NCI-H1930 (cell line): ENCODE data around the gene L3MBTL4.
"Not testable (repeated sequence)": the region's sequence is repeated elsewhere in the genome, so short reads cannot be mapped to it uniquely, and the experiment has no call there.

Experiments used
- DNase-seq, 2 experiments: peaks; one replicate each; lab custom pipeline; 2025; lab: John Stamatoyannopoulos, UW

L3MBTL4 gene

DNA sequence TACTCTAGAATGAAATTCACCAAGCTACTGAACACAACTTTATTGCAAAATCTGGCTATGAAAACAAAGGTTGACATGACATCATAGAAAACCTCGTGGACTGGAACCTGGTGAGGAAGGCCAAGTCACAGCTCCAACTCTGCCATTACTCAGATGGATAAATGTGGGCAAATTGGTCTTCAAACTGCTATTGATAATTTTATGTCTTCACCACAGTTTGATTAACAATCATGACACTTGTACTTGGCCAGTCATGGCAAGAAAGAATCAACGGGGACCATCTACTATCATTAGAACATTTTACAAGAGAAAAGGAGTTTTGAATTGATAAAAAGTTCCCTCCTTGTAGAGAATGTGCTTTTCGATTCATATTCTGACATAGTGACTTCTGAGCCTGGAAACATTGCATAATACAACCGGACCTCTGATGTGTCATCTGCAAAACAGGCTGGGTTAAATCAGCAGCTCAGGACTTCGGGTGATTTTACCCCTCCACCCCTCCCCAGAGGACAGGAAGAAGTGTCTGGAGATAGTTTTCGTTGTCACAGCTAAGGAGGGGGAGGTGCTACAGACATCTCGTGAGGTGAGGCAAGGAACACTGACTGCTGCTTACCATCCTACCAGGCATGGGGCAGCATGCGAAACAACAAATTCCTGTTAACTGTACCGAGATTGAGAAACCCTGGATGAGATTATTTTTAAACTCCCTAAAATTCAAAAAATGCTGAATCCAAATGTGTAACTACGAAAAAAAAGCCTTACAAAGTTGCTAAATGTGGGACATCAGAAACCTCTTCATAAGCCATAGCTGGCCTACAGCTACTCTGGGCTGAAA, 8.4 kb downstream of the L3MBTL4 start:
- DNase-seq, result no peak

DNA sequence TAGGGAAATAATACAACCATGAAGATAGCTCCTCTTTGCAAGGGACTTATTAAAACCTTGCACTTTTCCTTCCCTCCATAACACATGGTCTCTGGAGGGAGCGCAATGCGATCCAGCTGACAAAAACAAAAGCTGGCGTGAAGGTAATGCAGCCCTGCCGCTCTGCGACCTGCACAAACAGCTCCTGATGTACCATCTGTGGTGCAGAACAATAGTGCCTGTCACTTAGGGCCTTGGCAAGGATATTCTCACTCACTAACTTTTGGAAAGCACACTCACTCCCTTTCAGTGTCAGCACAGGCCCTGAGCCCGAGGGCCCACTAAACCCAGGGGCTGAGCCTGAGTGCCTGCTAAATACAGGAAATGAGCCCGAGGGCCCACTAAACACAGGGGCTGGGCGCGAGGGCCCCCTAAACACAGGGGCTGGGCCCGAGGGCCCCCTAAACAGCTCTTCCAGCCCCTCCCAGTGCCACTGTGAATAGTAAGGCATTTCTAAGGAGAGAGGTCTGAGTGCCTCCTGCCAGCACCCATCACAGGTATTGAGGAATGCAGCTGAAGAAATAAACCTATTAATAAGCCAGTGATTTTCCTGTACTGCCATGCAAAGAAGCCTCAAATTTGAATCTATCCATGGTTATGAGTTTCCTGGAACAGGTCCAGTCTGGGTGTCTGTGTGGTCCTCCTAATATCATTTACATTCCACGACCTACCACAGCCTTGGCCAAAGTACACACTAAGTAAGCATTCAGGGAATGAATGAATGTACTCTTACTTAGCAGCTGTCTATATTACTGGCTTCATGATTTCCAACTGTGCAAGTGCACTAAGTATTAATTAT, 9.3 kb downstream of the L3MBTL4 start:
- DNase-seq, result no peak

DNA sequence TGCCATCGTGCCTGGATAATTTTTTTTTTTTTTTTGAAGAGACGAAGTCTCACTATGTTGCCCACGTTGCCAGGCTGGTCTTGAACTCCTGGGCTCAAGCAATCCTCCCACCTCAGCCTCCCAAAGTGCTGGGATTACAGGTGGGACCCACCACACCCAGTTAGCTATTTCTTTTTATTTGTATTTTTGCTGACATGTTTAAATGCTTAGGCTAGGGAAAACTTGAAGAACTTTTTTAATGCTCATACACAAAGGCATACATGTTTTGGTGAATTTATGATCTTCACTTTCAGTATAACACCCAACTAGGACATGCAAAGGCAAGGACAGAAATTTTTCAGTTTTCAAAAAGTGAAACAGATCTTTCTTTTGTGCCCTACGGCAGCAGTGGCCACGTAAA, 9.9 kb downstream of the L3MBTL4 start:
- DNase-seq, result no peak

DNA sequence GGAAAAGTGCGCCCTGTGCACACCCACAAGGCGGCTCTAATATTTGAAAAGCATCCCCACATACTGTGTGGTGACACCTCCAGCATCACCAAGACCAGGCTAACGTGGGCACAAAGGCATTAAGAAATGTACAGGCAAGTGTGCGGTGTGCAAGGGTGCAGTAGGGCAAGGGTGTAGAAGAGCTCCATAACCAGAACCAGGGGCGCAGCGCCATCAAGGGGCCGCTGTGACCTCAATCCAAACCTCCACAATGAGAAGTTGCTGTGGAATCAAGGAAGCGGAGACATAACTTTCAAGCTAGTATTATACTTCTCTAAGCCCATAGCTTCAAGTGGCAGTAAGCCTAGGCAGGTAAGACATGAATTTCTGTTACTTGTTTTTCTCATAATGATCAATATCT, 13.0 kb downstream of the L3MBTL4 start:
- DNase-seq, result no peak

DNA sequence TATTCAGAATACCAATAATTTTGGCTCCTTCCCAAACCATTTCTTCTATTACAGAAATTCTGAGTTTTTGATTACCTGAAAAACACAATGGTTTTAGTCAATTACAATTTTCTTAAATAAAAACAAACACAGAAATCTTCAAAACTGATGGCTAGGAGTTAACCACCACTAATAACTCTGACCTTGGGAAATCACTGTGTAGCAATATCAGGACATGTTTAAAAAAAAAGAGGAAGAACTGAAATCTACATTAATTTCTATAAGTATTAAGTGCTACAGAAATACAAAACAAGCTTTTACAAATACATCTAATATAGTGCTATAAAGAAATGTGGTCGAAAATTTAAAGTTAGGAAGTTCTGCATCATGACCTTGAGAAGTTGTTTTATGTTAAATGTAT, 14.9 kb downstream of the L3MBTL4 start:
- DNase-seq, result no peak

DNA sequence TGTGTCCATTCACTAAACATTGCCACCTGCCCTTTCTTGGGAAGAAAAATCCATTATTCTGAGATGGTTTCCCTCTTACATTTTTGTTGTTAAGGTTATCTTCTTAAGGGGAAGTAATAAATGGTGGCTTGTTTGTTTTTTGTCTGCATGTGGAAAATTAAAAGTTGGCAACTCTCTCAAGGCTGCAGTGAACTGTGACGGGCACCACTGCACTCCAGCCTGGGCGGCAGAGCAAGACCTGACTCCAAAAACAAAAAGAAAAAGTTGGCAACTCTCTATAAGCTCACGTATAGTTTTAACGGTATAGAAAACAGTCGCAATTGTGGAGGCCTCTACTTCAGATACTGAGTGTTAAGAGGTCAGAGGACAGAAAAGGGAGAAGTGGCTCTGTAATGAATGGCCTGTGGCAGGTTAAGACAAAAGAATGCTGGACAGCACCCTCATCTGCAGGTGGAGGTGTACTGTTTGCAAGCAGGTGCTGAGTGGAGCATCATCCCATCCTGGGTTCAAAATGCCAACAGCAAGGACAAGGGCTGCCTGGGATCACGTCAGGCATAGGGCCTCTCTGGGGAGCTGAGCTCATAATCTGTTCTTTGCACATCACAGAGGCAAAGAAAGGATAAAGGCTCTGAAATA, 16.7 kb downstream of the L3MBTL4 start:
- DNase-seq, result no peak

DNA sequence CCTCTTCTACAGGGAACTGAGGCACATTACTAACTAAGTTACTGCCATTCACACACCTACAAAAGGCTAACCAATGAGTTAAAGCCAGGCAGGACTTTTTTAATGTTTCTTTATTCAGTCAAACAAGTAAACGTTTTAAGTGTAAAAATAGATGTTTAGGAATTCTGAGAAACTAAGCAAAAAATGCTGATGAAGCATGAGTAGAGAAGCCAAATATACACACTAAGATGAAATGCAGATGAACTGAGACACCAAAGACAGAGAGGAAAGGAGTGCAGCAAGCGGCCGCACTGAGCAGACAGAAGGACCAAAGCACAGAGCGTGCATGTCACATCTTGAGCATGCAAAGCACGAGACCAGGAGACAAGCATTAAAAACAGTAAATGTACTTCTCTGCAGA, 17.9 kb downstream of the L3MBTL4 start:
- DNase-seq, result no peak

DNA sequence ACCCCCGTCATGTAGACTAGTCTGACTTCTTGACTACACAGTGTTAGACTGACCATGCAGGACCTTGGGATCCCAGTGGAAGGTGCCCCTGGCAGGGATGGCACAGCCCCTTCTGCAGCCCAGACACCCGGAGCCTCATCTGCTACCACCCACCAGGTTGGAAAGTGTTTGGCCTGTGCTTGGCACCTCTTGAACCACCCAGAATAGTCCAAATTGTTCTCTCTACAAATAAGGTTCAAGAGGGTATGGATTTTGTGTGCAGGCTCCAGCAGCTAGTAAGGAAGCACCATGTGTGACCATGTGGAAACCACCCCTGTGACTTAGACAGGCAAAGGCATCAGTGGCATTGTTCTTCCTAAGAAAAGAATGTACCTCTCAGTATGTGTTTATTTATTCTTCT, 18.4 kb downstream of the L3MBTL4 start:
- no peak for DNase-seq

DNA sequence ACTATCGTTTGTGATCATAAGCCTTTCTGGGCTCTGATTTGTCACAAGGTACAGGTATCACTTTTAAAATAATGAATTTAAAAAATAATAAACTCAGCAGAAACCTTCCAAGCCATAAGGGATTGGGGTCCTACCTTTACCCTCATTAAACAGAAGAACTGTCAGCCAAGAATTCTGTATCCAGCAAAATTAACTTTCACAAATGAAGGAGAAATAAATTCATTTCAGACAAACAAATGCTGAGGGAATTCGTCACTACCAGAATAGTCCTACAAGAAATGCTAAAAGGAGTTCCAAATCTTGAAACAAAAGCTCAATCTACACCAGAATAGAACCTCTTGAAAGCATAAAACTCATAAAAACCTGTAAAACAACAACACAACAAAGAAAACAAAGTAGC, 25.7 kb downstream of the L3MBTL4 start:
- DNase-seq, result no peak

DNA sequence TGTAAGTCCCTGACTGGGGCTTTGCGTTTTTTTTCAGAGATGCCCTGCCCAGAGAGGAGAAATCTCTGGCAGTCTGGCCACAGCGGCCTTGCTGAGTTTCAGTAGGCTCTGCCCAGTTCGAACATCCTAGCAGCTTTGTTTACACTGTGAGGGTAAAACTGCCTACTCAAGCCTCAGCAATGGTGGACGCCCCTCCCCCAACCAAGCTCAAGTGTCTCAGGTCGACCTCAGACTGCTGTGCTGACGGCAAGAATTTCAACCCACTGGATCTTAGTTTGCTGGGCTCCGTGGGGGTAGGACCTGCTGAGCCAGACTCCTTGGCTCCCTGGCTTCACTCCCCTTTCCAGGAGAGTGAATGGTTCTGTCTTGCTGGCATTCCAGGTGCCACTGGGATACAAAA, 31.7 kb downstream of the L3MBTL4 start:
- DNase-seq, result no peak

DNA sequence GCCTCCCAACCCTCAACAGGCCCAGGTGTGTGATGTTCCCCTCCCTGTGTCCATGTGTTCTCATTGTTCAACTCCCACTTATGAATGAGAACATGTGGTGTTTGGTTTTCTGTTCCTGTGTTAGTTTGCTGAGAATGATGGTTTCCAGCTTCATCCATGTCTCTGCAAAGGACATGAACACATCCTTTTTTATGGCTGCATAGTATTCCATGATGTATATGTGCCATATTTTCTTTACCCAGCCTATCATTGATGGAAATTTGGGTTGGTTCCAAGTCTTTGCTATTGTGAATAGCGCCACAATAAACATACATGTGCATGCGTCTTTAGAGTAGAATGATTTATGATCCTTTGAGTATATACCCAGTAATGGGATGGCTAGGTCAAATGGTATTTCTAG, 37.2 kb downstream of the L3MBTL4 start:
- not testable (repeated sequence) for DNase-seq

DNA sequence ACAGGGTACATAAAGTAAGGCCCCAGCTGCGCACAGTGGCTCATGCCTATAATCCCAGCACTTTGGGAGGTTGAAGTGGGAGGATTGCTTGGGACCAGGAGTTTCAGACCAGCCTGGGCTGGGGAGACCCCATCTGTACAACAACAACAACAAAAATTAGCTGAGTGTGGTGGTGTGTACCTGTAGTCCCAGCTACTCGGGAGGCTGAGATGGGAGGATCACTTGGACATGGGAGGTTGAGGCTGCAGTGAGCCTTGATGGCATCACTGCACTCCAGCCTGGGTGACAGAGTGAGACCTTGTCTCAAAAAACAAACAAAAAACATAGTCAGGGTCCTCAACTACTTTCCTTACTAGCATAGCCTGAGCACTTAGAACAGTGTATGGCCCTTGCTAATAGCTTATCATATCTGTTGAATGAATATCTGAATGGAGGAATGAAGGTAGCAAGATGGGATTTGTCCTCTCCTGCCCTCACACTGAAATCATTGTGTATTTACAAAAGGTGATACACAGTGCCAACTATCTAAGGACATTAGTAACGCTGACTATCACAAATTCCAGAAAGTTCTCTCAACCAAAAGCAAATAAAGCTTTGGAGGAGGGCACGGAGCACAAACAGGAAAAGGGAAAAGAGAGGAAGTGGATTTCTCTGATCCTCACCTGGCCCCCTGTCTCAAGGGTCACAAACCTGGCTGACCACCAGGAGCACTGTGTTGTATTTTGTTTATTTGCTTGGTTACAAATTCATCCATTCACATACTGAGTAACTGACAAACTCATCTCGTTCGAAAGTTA, 38.1 kb downstream of the L3MBTL4 start:
- DNase-seq, result no peak

DNA sequence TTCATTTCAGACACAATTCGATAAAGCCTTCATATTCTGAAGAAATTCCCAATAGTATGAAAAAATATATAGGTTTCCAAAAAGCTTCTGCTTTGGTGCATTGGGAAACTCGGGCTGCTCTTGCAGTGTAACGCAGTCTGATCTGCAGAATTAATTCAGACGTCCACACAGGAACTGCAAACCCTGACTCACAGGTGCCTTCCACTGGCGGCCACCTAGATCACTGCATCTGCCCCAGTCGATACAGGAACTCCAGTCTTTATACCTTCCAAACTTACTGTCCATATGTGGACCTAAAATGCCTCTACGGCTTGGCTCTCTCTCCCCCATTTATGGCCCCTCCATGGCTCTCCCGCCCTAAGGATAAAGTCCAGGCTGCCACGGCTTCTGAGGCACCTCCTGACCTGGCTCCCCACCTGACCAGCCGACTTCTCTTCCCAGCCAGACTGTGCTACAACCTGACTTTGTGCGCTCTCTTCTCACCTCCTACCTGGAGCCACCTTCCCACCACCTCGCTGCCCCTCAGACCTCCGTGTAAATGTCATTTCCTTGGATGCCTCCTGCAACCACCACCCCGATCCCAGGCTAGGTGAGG, 39.7 kb downstream of the L3MBTL4 start:
- DNase-seq, result no peak

DNA sequence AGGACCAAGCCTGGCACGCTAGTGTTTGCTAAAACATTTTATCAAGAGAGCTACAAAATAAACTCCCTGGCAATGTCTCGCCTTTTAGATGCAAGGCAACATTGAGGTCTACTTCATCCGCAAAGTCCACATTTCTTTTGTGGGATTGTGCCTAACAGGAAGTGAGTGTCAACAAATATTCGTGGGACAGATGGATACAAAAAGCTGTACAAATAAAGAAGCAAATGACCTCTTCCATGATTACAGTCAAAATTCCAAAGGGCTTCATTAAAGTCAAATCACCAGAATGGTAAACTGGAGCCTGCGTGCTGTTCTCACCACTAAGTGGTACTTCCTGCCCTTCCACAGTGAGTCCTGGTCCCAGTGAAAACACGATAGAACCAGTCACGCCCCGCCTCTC, 40.4 kb downstream of the L3MBTL4 start:
- peak in 1 of 2 experiments; percentile 3 for DNase-seq

DNA sequence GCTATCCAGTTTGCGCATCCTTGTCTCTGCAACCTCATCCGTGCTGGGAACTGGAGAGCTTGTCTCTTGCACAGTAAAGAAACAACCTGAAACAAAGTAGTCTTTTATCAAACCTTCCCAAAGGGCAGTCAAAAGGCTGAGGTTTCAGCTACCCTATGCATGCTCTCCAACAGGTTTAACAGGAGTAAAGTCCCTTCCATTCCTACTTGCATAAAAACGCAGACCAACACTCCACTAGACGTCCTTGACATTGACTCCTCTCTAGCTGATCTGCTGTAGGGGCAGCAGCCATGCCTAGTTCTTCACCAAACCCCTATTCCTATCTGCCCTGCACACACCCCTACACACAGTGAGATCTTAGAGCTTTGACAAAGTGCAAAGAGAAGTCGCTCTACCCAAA, 41.5 kb downstream of the L3MBTL4 start:
- no peak for DNase-seq

DNA sequence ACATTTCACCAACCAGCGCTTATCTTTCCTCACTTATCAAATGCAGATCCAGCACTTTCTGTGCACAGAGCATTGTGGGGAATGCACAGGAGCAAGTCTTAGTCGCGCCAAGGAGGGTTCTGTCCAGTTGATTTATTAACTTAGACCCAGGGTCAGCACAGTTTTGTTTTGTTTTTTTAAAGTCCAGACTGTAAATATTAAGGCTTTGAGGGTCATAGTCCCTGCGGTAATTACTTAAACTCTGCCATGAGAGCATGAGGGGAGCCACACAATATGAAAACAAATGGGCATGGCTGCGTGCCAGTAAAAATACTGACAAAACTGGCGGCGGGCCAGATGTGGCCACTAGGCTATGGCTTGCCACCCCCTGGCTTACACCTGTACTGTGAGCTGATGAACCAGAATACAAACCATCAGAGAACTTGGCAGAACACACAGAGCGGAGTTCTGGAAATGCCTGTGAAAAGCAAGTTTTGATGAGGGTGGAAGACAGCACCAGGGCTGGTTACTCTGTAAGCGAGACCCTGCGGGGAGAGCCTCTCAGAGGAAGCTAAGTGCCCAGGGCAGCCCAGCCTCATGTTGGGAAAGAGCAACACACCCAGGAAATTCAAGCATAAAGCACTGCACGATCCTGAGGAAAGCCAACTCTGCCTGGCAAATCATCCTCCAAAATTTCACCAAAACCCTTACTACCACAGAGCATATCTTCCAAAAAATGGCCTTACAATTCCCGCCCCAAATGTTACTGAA, 43.6 kb downstream of the L3MBTL4 start:
- DNase-seq, result no peak

DNA sequence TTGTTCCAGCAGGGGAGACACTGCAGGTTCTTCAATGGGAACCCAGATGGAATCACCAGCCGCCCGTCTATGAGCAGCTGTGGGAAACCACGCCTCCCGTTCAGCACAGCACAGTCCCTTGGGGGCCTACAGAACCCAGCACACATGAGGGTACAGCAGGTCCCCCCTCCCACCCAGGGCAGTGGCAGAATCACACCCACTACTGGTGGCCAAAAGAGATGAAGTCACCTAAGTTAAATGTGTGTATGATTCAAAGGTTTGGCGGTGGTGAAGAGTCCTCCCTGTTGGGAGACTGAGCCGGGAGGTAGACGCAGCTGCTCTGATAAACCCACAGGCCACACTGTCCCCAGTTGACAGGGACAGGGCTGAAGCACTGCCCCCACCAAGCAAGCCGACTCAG, 44.3 kb downstream of the L3MBTL4 start:
- no peak for DNase-seq

DNA sequence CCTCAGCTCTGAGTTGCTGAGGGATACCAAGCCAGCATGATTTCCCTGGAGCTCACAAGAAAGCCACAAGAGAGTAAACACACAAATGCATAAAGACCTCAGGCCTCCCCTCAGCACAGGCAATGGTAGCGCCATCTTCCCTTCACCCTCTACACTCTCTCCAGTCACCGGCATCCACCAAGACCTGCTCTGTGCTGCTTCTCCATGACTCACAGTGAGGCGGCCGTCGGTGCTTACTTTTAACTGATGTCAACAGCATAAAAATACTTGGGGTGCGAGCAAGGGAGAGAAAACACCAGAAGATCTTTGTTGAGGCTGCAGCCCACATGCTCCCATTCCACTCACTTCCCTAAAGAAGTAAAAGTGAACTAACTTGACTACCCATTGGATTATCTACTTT, 46.7 kb downstream of the L3MBTL4 start:
- DNase-seq, result no peak

DNA sequence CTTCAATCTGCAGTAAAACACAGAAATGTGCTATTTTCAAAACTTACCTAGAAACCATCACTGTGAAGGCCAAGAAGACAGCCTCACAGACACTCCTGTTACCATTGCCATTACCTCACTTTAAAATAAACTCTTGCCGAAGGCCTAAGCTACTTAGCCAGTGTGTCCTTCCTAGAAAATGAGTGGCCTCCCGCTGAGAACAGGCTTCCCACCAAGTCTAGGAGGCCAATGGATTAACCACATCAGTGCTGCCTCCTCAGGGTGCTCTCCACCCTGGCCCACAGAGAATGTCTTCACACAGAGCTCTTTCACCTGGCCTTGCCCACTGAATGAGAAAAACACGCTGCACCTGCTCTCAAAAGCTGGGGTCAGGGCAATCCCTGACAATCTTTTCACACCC, 47.5 kb downstream of the L3MBTL4 start:
- DNase-seq, result no peak

DNA sequence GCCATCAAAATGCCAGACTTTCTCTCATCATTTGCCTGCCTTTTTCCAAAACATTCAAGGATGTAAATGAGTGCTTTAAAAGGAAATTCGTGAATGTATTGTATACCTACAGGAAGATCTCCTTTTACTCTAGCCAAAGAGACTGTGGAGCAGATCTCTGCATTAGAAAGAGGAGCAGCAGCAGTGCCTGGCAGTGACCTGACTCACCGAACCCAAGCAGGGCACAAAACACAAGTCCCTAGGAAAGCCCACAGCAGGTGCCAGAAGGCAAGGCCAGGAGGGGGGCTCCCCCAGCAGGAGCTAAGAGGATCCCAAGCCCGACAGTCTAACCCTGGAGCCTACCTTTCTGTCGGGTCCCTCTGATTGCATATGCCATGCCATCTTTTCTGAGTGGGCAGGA, 47.9 kb downstream of the L3MBTL4 start:
- no peak for DNase-seq

DNA sequence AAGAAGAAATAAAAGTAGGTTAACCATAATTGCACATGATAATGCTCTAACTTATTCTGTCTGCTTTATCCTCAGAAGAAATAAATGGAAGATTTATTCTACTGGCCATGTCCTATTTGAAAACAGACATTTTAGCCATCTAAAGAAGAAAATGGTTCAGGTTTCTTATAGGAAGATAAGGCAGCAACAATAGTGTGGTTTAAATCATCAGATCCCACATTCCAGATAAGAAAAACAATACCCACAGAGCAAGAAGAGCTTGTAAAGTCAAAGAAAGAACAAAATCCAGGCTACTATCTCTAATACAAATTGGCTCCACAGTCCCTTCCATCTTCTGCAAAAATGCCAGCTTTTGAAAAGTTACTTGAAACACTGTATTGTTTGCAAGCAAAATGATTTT, 49.3 kb downstream of the L3MBTL4 start:
- no peak for DNase-seq
